ENCODE results near the gene BCL2L11. TPM values are rescaled to one million over a fixed set of nuclear protein-coding genes. Genes with fewer than 3 reads are reported as not detected.

Gene BCL2L11
- total RNA-seq, 1 donor from 2014 or later: 3.5 TPM

DNA sequence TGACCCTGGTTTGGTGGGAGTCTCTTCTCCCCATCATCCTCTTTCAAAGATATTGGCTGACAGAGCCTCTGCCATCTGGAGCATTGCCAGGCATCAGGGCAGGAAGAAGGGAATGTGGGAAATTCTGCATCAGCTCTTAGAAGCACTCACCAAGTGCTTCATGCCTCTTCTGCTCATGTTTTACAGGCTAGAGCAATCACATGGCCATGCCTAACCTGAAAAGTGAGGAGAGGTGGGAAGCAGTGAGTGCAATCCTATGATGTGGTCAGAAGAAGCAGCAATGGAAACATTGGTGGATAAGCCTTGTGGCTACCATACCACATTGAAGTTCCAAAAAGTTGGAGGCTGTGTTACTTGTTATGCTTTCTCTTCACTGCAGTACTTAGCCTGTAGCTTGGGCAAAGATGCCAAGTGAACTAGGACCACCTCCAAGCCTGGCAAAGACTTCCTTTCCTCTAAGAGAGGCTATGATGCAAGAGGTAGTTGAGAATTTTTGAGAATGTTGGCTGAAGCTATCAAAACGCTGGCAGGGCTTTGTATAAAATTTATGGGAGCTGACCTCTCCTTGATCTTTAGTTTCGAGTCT, 64.1 kb downstream of the BCL2L11 start:
- no peak overlapping the region for H3K4me3 ChIP-seq (ENCODE audit: low read depth, low read length)
- no peak for DNase-seq (ENCODE audit: low read depth)
- TF ChIP-seq CTCF (conservative IDR thresholded peaks at IDR 0.05; ENCODE audit: low read depth, low read length): no peak

GRCh38 chr2:111185361-111186022, 64.8 kb downstream of the BCL2L11 start:
- peak; percentile 79 for DNase-seq (ENCODE audit: low read depth)
- TF ChIP-seq CTCF (conservative IDR thresholded peaks at IDR 0.05; ENCODE audit: low read depth, low read length): no peak
- H3K4me3 ChIP-seq (ENCODE audit: low read depth, low read length): no peak overlapping the region

GRCh38 chr2:111186121-111186715, 65.5 kb downstream of the BCL2L11 start:
- no peak for TF ChIP-seq CTCF (conservative IDR thresholded peaks at IDR 0.05; ENCODE audit: low read depth, low read length)
- no peak overlapping the region for H3K4me3 ChIP-seq (ENCODE audit: low read depth, low read length)
- no peak for DNase-seq (ENCODE audit: low read depth)

DNA sequence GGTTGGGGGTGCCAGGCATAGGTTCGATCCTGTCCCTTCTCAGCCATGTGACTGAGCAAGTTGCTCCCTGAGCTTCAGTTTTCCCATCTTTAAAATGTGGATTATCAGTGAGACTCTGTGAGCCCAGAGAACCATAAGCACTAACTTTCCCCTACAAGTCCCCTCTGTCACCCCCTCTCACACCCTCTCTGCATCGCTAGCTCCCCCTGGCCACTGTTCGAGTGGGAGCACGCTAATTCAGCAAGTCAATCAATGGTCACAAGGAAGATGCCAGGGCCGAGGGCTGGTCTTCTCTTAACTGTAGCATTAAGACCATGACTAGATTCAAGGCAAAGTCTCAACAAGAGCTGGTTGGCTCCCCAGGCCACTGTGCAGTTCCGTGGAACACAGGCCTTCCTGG, 66.2 kb downstream of the BCL2L11 start:
- TF ChIP-seq CTCF (conservative IDR thresholded peaks at IDR 0.05; ENCODE audit: low read depth, low read length): no peak
- H3K4me3 ChIP-seq (ENCODE audit: low read depth, low read length): no peak overlapping the region
- no peak for DNase-seq (ENCODE audit: low read depth)

GRCh38 chr2:111188681-111189080, 68.0 kb downstream of the BCL2L11 start:
- no peak for DNase-seq (ENCODE audit: low read depth)
- no peak overlapping the region for H3K4me3 ChIP-seq (ENCODE audit: low read depth, low read length)
- TF ChIP-seq CTCF (conservative IDR thresholded peaks at IDR 0.05; ENCODE audit: low read depth, low read length): no peak

GRCh38 chr2:111189106-111189505, 68.4 kb downstream of the BCL2L11 start:
- no peak for DNase-seq (ENCODE audit: low read depth)
- H3K4me3 ChIP-seq (ENCODE audit: low read depth, low read length): no peak overlapping the region
- no peak for TF ChIP-seq CTCF (conservative IDR thresholded peaks at IDR 0.05; ENCODE audit: low read depth, low read length)

All from epithelial cell of proximal tubule (primary cell).